GM19324 (cell line): Measurements from ENCODE around the gene ARID1B.

Experiments used
- ATAC-seq: cut with Tn5 transposase; IDR thresholded peaks from one replicate; pipeline ENCODE4 v1.9.1; 2021; ENCODE audit warnings: mild to moderate bottlenecking, moderate library complexity; ENCODE audit not compliant: unreplicated experiment, low FRiP score

ARID1B gene

GRCh38 chr6:157193443-157193996 is 416.3 kb downstream of the ARID1B start:
- ATAC-seq, result no peak

GRCh38 chr6:157194110-157194509 is 416.9 kb downstream of the ARID1B start:
- ATAC-seq, result no peak

DNA sequence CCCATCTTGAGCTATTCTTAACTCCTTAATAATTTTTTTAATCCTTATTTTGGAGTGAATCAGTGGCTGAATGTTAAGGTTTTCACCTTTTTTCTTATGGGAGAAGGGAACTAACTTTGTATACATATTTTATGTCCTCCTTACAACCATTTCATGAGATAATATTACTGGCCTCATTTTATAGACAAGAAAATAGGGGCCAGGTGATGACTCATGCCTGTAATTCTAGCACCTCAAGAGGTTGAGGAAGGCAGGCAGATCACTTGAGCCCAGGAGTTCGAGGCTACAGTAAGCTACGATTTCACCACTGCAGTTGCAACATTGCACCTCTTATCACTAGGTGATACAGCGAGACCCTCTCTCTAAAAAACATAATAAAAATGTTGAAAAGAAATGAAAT is 417.5 kb downstream of the ARID1B start:
- ATAC-seq, result no peak

- ATAC-seq, result no peak
Measured at GRCh38 chr6:157196391-157196790, 419.2 kb downstream of the ARID1B start.

- no peak for ATAC-seq
Measured at GRCh38 chr6:157198425-157199279, 421.5 kb downstream of the ARID1B start.

DNA sequence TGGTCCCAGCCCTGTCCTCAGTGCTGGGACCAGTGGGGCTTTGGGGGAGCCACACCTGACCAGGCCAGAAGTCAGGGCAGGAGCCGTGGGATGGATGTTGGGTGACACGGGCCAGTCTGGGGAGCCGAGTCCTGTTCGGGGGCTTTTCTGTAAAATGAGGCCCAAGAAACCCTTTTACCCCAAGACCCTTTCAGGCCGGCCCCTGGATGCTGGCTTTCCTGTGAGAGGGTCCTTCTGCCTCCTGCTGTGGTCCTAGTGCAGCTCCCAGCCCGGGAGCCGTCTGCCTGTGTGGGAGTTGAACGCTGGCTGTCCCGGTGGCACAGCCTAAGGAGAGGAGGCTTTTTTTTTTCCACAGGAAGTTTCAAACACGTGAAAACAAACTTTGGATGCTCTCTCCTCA is 422.9 kb downstream of the ARID1B start:
- no peak for ATAC-seq

- ATAC-seq, result no peak
Measured at GRCh38 chr6:157200611-157201010, 423.4 kb downstream of the ARID1B start.

DNA sequence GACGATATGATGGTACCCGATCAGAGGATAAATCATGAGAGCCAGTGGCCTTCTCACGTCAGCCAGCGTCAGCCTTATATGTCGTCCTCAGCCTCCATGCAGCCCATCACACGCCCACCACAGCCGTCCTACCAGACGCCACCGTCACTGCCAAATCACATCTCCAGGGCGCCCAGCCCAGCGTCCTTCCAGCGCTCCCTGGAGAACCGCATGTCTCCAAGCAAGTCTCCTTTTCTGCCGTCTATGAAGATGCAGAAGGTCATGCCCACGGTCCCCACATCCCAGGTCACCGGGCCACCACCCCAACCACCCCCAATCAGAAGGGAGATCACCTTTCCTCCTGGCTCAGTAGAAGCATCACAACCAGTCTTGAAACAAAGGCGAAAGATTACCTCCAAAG is 423.9 kb downstream of the ARID1B start:
- ATAC-seq, result no peak

DNA sequence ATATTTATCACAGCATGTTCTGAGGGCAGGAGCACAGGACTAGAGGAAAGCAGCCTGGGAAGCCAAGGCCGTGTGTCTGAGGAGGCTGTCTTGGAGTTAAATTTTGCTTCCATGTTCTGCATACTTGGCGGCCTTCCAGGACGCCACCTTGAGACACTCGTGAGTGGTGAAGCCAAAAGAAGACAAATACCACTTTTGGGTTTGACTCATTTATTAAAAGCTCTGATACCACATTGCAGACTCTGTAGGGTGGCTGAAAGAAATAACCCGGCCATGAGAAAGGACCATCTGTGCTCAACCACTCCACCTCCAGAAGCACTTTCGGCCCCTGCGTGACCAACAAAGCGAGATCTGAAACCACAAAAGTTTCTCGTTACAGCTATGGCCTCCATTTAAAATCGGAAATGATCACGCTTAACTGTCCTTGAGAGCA is 426.1 kb downstream of the ARID1B start:
- peak; percentile 96 for ATAC-seq

DNA sequence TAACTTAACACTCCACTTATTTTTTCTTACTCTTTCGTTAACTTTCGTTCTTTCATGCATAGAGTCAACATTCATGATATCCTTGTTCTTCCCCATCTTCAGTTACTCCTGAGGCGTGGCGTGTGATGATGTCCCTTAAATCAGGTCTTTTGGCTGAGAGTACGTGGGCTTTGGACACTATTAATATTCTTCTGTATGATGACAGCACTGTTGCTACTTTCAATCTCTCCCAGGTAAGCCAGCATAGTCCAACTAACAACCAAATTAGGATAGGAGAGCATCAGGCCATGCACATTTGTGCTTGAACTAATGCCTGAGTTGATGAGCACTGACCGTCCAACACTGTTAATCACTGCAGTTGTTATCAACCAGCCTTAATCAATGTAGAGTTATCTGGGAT is 426.6 kb downstream of the ARID1B start:
- no peak for ATAC-seq

- no peak for ATAC-seq
Measured at GRCh38 chr6:157205473-157206358, 428.5 kb downstream of the ARID1B start.

GRCh38 chr6:157206359-157206815 is 429.2 kb downstream of the ARID1B start:
- ATAC-seq, result no peak

DNA sequence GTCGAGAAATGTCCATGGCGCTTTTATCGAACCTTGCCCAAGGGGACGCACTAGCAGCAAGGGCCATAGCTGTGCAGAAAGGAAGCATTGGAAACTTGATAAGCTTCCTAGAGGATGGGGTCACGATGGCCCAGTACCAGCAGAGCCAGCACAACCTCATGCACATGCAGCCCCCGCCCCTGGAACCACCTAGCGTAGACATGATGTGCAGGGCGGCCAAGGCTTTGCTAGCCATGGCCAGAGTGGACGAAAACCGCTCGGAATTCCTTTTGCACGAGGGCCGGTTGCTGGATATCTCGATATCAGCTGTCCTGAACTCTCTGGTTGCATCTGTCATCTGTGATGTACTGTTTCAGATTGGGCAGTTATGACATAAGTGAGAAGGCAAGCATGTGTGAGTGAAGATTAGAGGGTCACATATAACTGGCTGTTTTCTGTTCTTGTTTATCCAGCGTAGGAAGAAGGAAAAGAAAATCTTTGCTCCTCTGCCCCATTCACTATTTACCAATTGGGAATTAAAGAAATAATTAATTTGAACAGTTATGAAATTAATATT is 430.4 kb downstream of the ARID1B start:
- ATAC-seq, result no peak

DNA sequence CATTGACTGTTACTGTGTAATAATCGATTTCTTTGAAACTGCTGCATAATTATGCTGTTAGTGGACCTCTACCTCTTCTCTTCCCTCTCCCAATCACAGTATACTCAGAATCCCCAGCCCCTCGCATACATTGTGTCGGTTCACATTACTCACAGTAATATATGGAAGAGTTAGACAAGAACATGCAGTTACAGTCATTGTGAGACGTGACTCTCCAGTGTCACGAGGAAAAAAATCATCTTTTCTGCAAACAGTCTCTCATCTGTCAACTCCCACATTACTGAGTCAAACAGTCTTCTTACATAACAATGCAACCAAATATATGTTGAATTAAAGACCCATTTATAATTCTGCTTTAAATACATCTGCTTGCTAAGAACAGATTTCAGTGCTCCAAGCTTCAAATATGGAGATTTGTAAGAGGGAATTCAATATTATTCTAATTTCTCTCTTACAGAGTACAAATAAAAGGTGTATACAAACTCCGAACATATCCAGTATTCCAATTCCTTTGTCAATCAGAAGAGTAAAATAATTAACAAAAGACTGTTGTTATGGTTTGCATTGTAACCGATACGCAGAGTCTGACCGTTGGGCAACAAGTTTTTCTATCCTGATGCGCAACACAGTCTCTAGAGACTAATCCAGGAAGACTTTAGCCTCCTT is 432.8 kb downstream of the ARID1B start:
- ATAC-seq, result no peak

DNA sequence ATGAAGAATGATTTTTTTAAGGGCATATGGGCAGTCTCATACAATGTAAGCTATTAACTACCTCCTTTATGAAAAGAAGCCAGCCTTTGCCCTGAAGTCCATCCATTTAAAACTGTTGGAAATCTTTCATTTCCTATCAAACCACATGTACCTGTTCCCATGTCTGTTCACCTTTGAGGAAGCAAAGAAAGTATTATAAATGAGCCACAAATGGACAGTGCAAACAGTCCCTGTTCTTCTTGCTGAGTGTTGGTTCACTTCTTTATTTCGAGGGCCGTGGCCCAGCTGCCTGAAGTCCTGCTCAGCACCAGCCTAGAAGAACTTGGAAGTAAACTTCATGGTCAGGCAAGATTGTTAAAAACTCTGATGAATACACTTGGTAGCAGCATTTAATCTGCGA is 433.8 kb downstream of the ARID1B start:
- no peak for ATAC-seq

DNA sequence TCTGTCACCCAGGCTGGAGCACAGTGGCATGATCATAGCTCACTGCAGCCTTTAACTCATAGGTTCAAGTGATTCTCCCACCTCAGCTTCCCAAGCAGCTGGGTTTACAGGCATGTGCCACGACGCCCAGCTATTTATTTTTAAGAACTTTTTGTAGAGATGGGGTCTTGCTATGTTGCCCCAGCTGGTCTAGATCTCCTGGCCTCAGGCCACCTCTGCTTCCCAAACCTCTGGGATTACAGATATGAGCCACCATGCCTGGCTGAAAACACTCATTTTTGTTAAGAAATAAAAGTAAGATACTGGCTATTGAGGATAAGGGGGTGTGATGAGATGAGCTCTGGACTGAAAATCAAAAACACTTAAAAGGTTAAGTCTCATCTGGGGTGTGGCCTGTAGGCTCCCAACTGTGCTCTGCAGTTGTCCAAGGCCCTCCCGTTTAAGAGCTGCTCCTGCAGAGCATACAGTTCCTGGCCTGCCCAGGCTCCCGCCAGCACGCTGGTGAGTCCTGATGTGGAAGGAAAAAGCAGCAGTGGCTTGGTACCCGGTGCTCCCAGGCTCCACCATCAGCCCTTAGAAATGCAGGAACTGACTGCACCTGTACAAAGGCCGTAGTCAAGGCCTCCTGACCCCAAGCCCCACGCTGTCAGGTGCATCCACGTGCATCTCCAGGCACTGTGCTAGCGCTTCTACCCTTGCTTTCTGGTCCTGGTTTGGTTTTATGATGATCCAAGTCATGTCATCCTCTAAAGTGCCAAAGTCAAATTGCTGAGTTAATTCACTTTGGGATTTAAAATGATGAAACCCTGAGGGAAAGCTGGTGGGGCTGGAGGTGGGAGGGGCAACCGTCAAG is 434.7 kb downstream of the ARID1B start:
- ATAC-seq, result no peak

DNA sequence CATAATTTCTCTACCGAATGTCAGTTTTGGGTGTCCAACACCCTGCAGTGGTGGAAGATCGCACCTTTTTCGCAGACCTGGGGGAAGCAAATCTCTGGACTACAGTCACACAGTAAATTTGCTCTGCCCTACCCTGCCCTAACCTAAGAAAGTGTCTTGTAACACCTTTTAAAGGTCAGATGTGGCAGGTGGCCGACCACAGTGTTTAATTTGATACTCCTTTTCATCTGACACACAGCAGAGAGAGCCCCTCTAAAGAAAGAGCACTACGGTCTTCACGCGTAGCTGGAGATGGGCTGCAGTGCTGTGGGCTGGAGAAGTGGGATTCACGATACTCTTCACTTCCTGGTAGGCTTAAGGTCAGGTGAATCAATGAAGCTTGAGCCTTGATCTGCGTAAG is 436.2 kb downstream of the ARID1B start:
- ATAC-seq, result no peak

GRCh38 chr6:157213907-157214565 is 436.9 kb downstream of the ARID1B start:
- ATAC-seq, result no peak

GRCh38 chr6:157215717-157216116 is 438.5 kb downstream of the ARID1B start:
- ATAC-seq, result no peak
